ENCODE measurements around the gene NSUN2.
"Not testable (repeated sequence)": the region's sequence is repeated elsewhere in the genome, so short reads cannot be mapped to it uniquely, and the experiment has no call there.

GRCh38 chr5:6668717-6669116, 35.9 kb upstream of the NSUN2 start:
- TF ChIP-seq CTCF (IDR thresholded peaks at IDR 0.05; ENCODE audit: insufficient read depth, low read depth, low read length); EZH2 (IDR thresholded peaks at IDR 0.05; ENCODE audit: insufficient read depth, low read length): not testable (repeated sequence)
